ENCODE results near the gene ANGPTL1.
"Not testable (repeated sequence)": the region's sequence is repeated elsewhere in the genome, so short reads cannot be mapped to it uniquely, and the experiment has no call there.

The ANGPTL1 gene

DNA sequence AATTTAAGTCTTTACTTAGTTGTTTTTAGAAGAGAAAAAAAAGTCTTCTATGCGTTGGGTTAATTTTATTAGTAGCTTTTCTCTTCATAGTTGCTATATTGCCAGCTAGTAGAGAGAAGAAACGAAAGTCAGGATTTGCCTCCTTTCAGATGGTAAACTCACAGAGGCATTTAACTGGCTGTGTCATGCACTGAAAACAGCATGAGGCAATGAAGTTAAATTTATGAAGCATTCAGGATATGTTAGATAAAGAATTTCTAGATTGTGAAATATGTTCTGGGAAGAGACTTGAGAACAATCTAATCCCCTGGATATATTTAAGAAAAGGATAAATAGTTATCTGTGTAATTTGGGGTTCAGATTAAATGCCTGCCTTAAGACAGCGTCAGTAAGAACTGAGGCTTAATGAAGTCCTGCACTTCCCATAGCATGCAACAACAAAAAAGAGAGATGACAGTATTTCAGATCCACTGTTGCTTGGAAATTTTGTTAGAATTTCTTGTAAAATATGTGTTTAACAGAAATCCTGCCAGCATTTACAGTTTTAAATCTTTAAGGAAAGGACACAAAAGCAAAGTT, 1.7 kb downstream of the ANGPTL1 start:
- Histone ChIP-seq H3K4me1 (ENCODE audit: control insufficient read depth, insufficient read depth, low read length, poor library complexity, severe bottlenecking) (no peaks in the 10 kb centered on the region), H3K27me3 (replicated peaks; ENCODE audit: control insufficient read depth, insufficient read depth, low read length, poor library complexity, severe bottlenecking) (no peaks in the 10 kb centered on the region), H3K36me3 (ENCODE audit: control insufficient read depth, insufficient read depth, low read length) (no peaks in the 10 kb centered on the region), H3K4me3 (ENCODE audit: insufficient read depth, low read depth, low read length, poor library complexity, severe bottlenecking) (no peak overlapping the region), H3K9me3 (ENCODE audit: control insufficient read depth, low read length) (no peaks in the 10 kb centered on the region), H3K27ac (ENCODE audit: insufficient read depth, low read length, poor library complexity, severe bottlenecking) (no peak overlapping the region)
- no peak for DNase-seq

GRCh38 chr1:178868706-178869105, 2.2 kb downstream of the ANGPTL1 start:
- H3K9me3 ChIP-seq (ENCODE audit: control insufficient read depth, low read length): no peaks in the 10 kb centered on the region
- no peak overlapping the region for H3K27ac ChIP-seq (ENCODE audit: insufficient read depth, low read length, poor library complexity, severe bottlenecking)
- no peak for DNase-seq
- H3K4me1 ChIP-seq (ENCODE audit: control insufficient read depth, insufficient read depth, low read length, poor library complexity, severe bottlenecking): no peaks in the 10 kb centered on the region
- H3K36me3 ChIP-seq (ENCODE audit: control insufficient read depth, insufficient read depth, low read length): no peaks in the 10 kb centered on the region
- no peaks in the 10 kb centered on the region for H3K27me3 ChIP-seq (replicated peaks; ENCODE audit: control insufficient read depth, insufficient read depth, low read length, poor library complexity, severe bottlenecking)
- no peak overlapping the region for H3K4me3 ChIP-seq (ENCODE audit: insufficient read depth, low read depth, low read length, poor library complexity, severe bottlenecking)

DNA sequence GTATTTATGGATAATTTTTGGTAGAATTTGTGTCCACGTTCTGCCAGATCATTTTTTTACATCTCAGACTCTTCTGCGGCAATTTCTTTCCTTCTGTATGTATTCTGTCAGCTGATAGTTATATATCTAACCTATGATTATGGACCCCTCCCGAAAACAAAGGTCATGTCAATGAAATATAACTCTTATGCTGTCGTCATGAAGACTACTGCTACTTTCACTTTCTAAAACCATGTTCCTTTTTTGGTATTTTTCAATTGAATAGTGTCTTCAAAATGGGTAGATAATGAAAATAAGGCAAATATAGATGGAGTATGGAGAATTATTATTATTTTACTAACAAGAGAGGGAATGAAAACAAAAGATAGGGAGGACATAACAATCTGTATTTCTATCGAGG, 3.2 kb downstream of the ANGPTL1 start:
- Histone ChIP-seq H3K36me3 (ENCODE audit: control insufficient read depth, insufficient read depth, low read length) (no peaks in the 10 kb centered on the region), H3K27ac (ENCODE audit: insufficient read depth, low read length, poor library complexity, severe bottlenecking) (no peak overlapping the region), H3K4me3 (ENCODE audit: insufficient read depth, low read depth, low read length, poor library complexity, severe bottlenecking) (no peak overlapping the region), H3K4me1 (ENCODE audit: control insufficient read depth, insufficient read depth, low read length, poor library complexity, severe bottlenecking) (no peaks in the 10 kb centered on the region), H3K27me3 (replicated peaks; ENCODE audit: control insufficient read depth, insufficient read depth, low read length, poor library complexity, severe bottlenecking) (no peaks in the 10 kb centered on the region), H3K9me3 (ENCODE audit: control insufficient read depth, low read length) (no peaks in the 10 kb centered on the region)
- DNase-seq: no peak

GRCh38 chr1:178864326-178864725, 6.6 kb downstream of the ANGPTL1 start:
- Histone ChIP-seq H3K4me1 (ENCODE audit: control insufficient read depth, insufficient read depth, low read length, poor library complexity, severe bottlenecking) (no peaks in the 10 kb centered on the region), H3K36me3 (ENCODE audit: control insufficient read depth, insufficient read depth, low read length) (no peaks in the 10 kb centered on the region), H3K27ac (ENCODE audit: insufficient read depth, low read length, poor library complexity, severe bottlenecking) (no peak overlapping the region), H3K27me3 (replicated peaks; ENCODE audit: control insufficient read depth, insufficient read depth, low read length, poor library complexity, severe bottlenecking) (no peaks in the 10 kb centered on the region), H3K9me3 (ENCODE audit: control insufficient read depth, low read length) (no peaks in the 10 kb centered on the region), H3K4me3 (ENCODE audit: insufficient read depth, low read depth, low read length, poor library complexity, severe bottlenecking) (no peak overlapping the region)
- no peak for DNase-seq

- Histone ChIP-seq H3K9me3 (ENCODE audit: control insufficient read depth, low read length) (no peaks in the 10 kb centered on the region), H3K36me3 (ENCODE audit: control insufficient read depth, insufficient read depth, low read length) (no peaks in the 10 kb centered on the region), H3K4me1 (ENCODE audit: control insufficient read depth, insufficient read depth, low read length, poor library complexity, severe bottlenecking) (no peaks in the 10 kb centered on the region), H3K4me3 (ENCODE audit: insufficient read depth, low read depth, low read length, poor library complexity, severe bottlenecking) (no peak overlapping the region), H3K27me3 (replicated peaks; ENCODE audit: control insufficient read depth, insufficient read depth, low read length, poor library complexity, severe bottlenecking) (no peaks in the 10 kb centered on the region), H3K27ac (ENCODE audit: insufficient read depth, low read length, poor library complexity, severe bottlenecking) (no peak overlapping the region)
- no peak for DNase-seq
These were observed 8.0 kb downstream of the ANGPTL1 start for GRCh38 chr1:178862864-178863263.

DNA sequence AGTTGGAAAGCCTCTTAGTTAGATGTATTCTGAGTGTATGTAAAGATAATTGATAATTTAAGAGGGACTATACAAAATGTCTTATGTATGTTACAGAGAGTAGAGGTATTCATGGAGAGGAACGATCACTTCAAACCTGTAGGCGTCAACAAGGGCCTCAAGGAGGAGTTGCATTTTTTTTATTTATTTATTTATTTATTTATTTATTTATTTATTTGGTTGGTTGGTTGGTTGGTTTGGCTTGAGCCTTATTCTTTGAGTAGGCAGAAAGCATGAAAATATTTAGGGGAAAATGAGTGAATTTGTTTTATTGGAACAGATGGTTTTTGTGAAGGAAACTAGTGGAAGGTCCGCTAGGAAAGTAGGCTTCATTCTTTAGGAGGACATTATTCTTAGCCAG, 8.5 kb downstream of the ANGPTL1 start:
- Histone ChIP-seq H3K4me3 (ENCODE audit: insufficient read depth, low read depth, low read length, poor library complexity, severe bottlenecking) (no peak overlapping the region), H3K36me3 (ENCODE audit: control insufficient read depth, insufficient read depth, low read length) (no peaks in the 10 kb centered on the region), H3K27me3 (replicated peaks; ENCODE audit: control insufficient read depth, insufficient read depth, low read length, poor library complexity, severe bottlenecking) (no peaks in the 10 kb centered on the region), H3K27ac (ENCODE audit: insufficient read depth, low read length, poor library complexity, severe bottlenecking) (no peak overlapping the region), H3K9me3 (ENCODE audit: control insufficient read depth, low read length) (no peaks in the 10 kb centered on the region), H3K4me1 (ENCODE audit: control insufficient read depth, insufficient read depth, low read length, poor library complexity, severe bottlenecking) (no peaks in the 10 kb centered on the region)
- DNase-seq: no peak

GRCh38 chr1:178857126-178857525, 13.8 kb downstream of the ANGPTL1 start:
- H3K9me3 ChIP-seq (ENCODE audit: control insufficient read depth, low read length): no peaks in the 10 kb centered on the region
- no peaks in the 10 kb centered on the region for H3K36me3 ChIP-seq (ENCODE audit: control insufficient read depth, insufficient read depth, low read length)
- no peak for DNase-seq
- H3K4me1 ChIP-seq (ENCODE audit: control insufficient read depth, insufficient read depth, low read length, poor library complexity, severe bottlenecking): no peaks in the 10 kb centered on the region
- no peak overlapping the region for H3K4me3 ChIP-seq (ENCODE audit: insufficient read depth, low read depth, low read length, poor library complexity, severe bottlenecking)
- no peak overlapping the region for H3K27ac ChIP-seq (ENCODE audit: insufficient read depth, low read length, poor library complexity, severe bottlenecking)
- H3K27me3 ChIP-seq (replicated peaks; ENCODE audit: control insufficient read depth, insufficient read depth, low read length, poor library complexity, severe bottlenecking): no peaks in the 10 kb centered on the region

DNA sequence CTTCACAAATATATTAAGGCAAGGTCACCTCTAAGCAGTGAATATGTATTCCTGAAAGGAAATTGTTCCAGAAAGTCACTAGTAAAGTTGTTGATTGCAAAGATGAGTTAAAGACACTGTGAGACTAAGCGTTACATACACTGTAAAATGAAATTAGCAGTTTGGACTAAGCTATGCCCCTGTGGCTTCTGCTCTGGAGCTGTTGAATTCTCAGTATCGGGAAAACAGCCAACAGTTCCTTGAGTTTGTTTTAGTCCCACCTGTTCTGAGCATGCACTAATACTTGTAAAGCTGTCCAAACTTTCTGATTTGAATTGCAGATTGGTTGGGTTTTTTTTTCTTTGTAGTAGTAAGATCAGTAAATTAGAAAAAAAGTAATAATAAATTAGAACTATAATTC, 21.0 kb downstream of the ANGPTL1 start:
- Histone ChIP-seq H3K27me3 (replicated peaks; ENCODE audit: control insufficient read depth, insufficient read depth, low read length, poor library complexity, severe bottlenecking) (no peaks in the 10 kb centered on the region), H3K36me3 (ENCODE audit: control insufficient read depth, insufficient read depth, low read length) (no peaks in the 10 kb centered on the region)
- no peak for DNase-seq

GRCh38 chr1:178847919-178848318, 23.0 kb downstream of the ANGPTL1 start:
- not testable (repeated sequence) for H3K9me3 ChIP-seq (ENCODE audit: control insufficient read depth, low read length); H3K4me3 ChIP-seq (ENCODE audit: insufficient read depth, low read depth, low read length, poor library complexity, severe bottlenecking); H3K27me3 ChIP-seq (replicated peaks; ENCODE audit: control insufficient read depth, insufficient read depth, low read length, poor library complexity, severe bottlenecking); H3K36me3 ChIP-seq (ENCODE audit: control insufficient read depth, insufficient read depth, low read length); H3K27ac ChIP-seq (ENCODE audit: insufficient read depth, low read length, poor library complexity, severe bottlenecking); DNase-seq; H3K4me1 ChIP-seq (ENCODE audit: control insufficient read depth, insufficient read depth, low read length, poor library complexity, severe bottlenecking)

More for the DNA sequence above, 21.0 kb downstream of the ANGPTL1 start:
- Histone ChIP-seq H3K27ac (ENCODE audit: insufficient read depth, low read length, poor library complexity, severe bottlenecking) (no peak overlapping the region), H3K4me1 (ENCODE audit: control insufficient read depth, insufficient read depth, low read length, poor library complexity, severe bottlenecking) (no peaks in the 10 kb centered on the region), H3K9me3 (ENCODE audit: control insufficient read depth, low read length) (no peaks in the 10 kb centered on the region), H3K4me3 (ENCODE audit: insufficient read depth, low read depth, low read length, poor library complexity, severe bottlenecking) (no peak overlapping the region)

- H3K36me3 ChIP-seq (ENCODE audit: control insufficient read depth, insufficient read depth, low read length): no peaks in the 10 kb centered on the region
- H3K9me3 ChIP-seq (ENCODE audit: control insufficient read depth, low read length): no peaks in the 10 kb centered on the region
- H3K4me1 ChIP-seq (ENCODE audit: control insufficient read depth, insufficient read depth, low read length, poor library complexity, severe bottlenecking): no peaks in the 10 kb centered on the region
- no peak for DNase-seq
- H3K27me3 ChIP-seq (replicated peaks; ENCODE audit: control insufficient read depth, insufficient read depth, low read length, poor library complexity, severe bottlenecking): no peaks in the 10 kb centered on the region
- H3K27ac ChIP-seq (ENCODE audit: insufficient read depth, low read length, poor library complexity, severe bottlenecking): no peak overlapping the region
- H3K4me3 ChIP-seq (ENCODE audit: insufficient read depth, low read depth, low read length, poor library complexity, severe bottlenecking): no peak overlapping the region
These were observed 23.5 kb downstream of the ANGPTL1 start for GRCh38 chr1:178847396-178847849.

Measured in effector memory CD4-positive, alpha-beta T cell (primary cell).